GM12878 (cell line): ENCODE measurements around the gene SERINC5. TPM values are rescaled to one million over a fixed set of nuclear protein-coding genes. Genes with fewer than 3 reads are reported as not detected.
A peak's percentile ranks its signal among the peaks of the same experiment; 100 is the strongest.

ENCODE experiments used
- ATAC-seq: fragments of 200-7000 bp; cut with Tn5 transposase; 3 replicates; pipeline ENCODE4 v1.9.1; 2020; ENCODE audit warnings: mild to moderate bottlenecking, moderate library complexity
- BruUV-seq: library from RNA; stranded (reverse); fragments of 400-500 nt; replicated peaks from 2 replicates; lab custom pipeline; 2021; lab: Mats Ljungman, UMichigan
- CTCF ChIA-PET: fragments of 300-600 bp; sonication (Branson Sonifier 250); formaldehyde crosslinking; extraction: SDS; loops from one replicate; lab custom pipeline; 2021; ENCODE audit warnings: inconsistent platforms; lab: Yijun Ruan, JAX
- POLR2A ChIA-PET: fragments of 350-600 bp; formaldehyde crosslinking; extraction: SDS; loops from one replicate; lab custom pipeline; 2021; ENCODE audit warnings: inconsistent platforms; lab: Charles Lee
- RAD21 ChIA-PET: fragments of 300-600 bp; sonication (Branson Sonifier 250); formaldehyde crosslinking; loops from one replicate; lab custom pipeline; 2023; ENCODE audit warnings: antibody characterized with exemption; ENCODE audit not compliant: unreplicated experiment; lab: Charles Lee
- SMC1A ChIA-PET: fragments of 300-600 bp; sonication (Branson Sonifier 250); formaldehyde crosslinking; loops from one replicate; lab custom pipeline; 2023; ENCODE audit not compliant: unreplicated experiment, uncharacterized antibody; lab: Charles Lee
- DNase-seq: peaks from one replicate; pipeline ENCODE4 v3.0.0-alpha.2; 2011; ENCODE audit warnings: low read depth, low spot score
- FAIRE-seq: peaks from 3 replicates; lab custom pipeline; 2011; peaks lifted over from hg19 to GRCh38; lab: Jason Lieb, UNC
- H2AFZ ChIP-seq: 2 replicates; pipeline ENCODE4 v1.6.0; 2011; ENCODE audit warnings: low read depth, low read length, control low read depth; ENCODE audit not compliant: control insufficient read depth
- H3K27ac ChIP-seq: 2 replicates; pipeline ENCODE4 v1.5.1; 2011; ENCODE audit warnings: control low read depth; ENCODE audit not compliant: control insufficient read depth, insufficient read depth
- H3K27me3 ChIP-seq, 2 experiments: replicated peaks in 1 of 2; 2 replicates each; pipeline versions ENCODE4 v1.6.0 to v1.6.1; 2011; ENCODE audit warnings: low read length in 1 of 2; ENCODE audit not compliant: control insufficient read depth in 2 of 2, insufficient read depth in 2 of 2
- H3K36me3 ChIP-seq, 2 experiments: 2 replicates each; pipeline ENCODE4 v1.5.1; 2011; ENCODE audit warnings: low read length in 1 of 2; ENCODE audit not compliant: control insufficient read depth in 2 of 2, insufficient read depth in 2 of 2
- H3K4me1 ChIP-seq: 2 replicates; pipeline ENCODE4 v1.6.1; 2011; ENCODE audit warnings: mild to moderate bottlenecking, low read length, moderate library complexity, mixed read lengths; ENCODE audit not compliant: control insufficient read depth, insufficient read depth
- H3K4me2 ChIP-seq: 2 replicates; pipeline ENCODE4 v1.6.0; 2011; ENCODE audit warnings: control low read depth; ENCODE audit not compliant: control insufficient read depth, insufficient read depth
- H3K4me3 ChIP-seq: fragments of 200-600 bp; sonication (generic); 2 replicates; pipeline ENCODE4 v1.5.1; 2016
- H3K79me2 ChIP-seq: 2 replicates; pipeline ENCODE4 v1.6.0; 2011; ENCODE audit warnings: low read length; ENCODE audit not compliant: control insufficient read depth, insufficient read depth
- H3K9ac ChIP-seq: 2 replicates; pipeline ENCODE4 v1.8.0; 2011; ENCODE audit warnings: low read length, control low read depth, mixed read lengths; ENCODE audit not compliant: control insufficient read depth, insufficient read depth
- H3K9me3 ChIP-seq: replicated peaks from 3 replicates; pipeline ENCODE4 v1.5.1; 2011; ENCODE audit warnings: mild to moderate bottlenecking, low read length; ENCODE audit not compliant: control insufficient read depth, insufficient read depth
- H4K20me1 ChIP-seq: 2 replicates; pipeline ENCODE4 v1.6.0; 2011; ENCODE audit not compliant: control insufficient read depth, insufficient read depth
- ATF2 ChIP-seq: IDR thresholded peaks from 2 replicates; pipeline ENCODE4 v1.6.1; 2012; ENCODE audit warnings: low read length, inconsistent platforms
- ATF7 ChIP-seq: fragments of 450-650 bp; IDR thresholded peaks from 2 replicates; pipeline ENCODE4 v1.6.1; 2016; ENCODE audit warnings: low read depth, mild to moderate bottlenecking
- BACH1 ChIP-seq: fragments of 450-650 bp; IDR thresholded peaks from 2 replicates; pipeline ENCODE4 v1.6.1; 2017; ENCODE audit warnings: mild to moderate bottlenecking, borderline replicate concordance
- CBX3 ChIP-seq: fragments of 200-600 bp; sonication (generic); IDR thresholded peaks from 2 replicates; pipeline ENCODE4 v1.6.1; 2016; ENCODE audit warnings: low read depth, borderline replicate concordance
- FOS ChIP-seq: IDR thresholded peaks from 3 replicates; pipeline ENCODE4 v1.6.1; 2011; ENCODE audit warnings: borderline replicate concordance; ENCODE audit not compliant: insufficient read length; ENCODE audit errors: extremely low read depth
- GABPA ChIP-seq: IDR thresholded peaks from 2 replicates; pipeline ENCODE4 v1.6.1; 2014; ENCODE audit warnings: antibody characterized with exemption, low read depth, mild to moderate bottlenecking, inconsistent platforms
- HDAC6 ChIP-seq: fragments of 200-600 bp; sonication (generic); IDR thresholded peaks from one replicate; pipeline ENCODE4 v1.8.0; 2017; ENCODE audit warnings: antibody characterized with exemption; ENCODE audit not compliant: unreplicated experiment
- MYB ChIP-seq: fragments of 150-350 bp; IDR thresholded peaks from 2 replicates; pipeline ENCODE4 v1.6.1; 2014; ENCODE audit warnings: mild to moderate bottlenecking, low read depth, low read length, borderline replicate concordance
- NR2F1 ChIP-seq: fragments of 450-650 bp; conservative IDR thresholded peaks from 2 replicates; pipeline ENCODE4 v1.6.1; 2017; ENCODE audit warnings: mild to moderate bottlenecking
- SP1 ChIP-seq: IDR thresholded peaks from one replicate; pipeline ENCODE4 v1.6.1; 2011; ENCODE audit warnings: low read depth, low read length
- STAT3 ChIP-seq: IDR thresholded peaks from 2 replicates; pipeline ENCODE4 v1.6.1; 2011; ENCODE audit warnings: low read depth, low read length, improper control_type of control experiment
- TBL1XR1 ChIP-seq: IDR thresholded peaks from 2 replicates; pipeline ENCODE4 v1.6.1; 2012; ENCODE audit warnings: low read depth, low read length, improper control_type of control experiment
- ZBTB40 ChIP-seq: fragments of 450-650 bp; IDR thresholded peaks from 2 replicates; pipeline ENCODE4 v1.6.1; 2016; ENCODE audit warnings: mild to moderate bottlenecking, moderate library complexity, borderline replicate concordance
- ZNF207 ChIP-seq: fragments of 450-650 bp; IDR thresholded peaks from 2 replicates; pipeline ENCODE4 v1.6.1; 2014; ENCODE audit warnings: antibody characterized with exemption, mild to moderate bottlenecking, borderline replicate concordance
- WGBS: methylation state at CpG from one replicate; pipeline ENCODE4 v1.1.6; 2016; ENCODE audit warnings: low lambda C conversion rate; ENCODE audit not compliant: insufficient replicate concordance, insufficient coverage; ENCODE audit errors: missing lambda C conversion rate; 5-methylcytosine and 5-hydroxymethylcytosine counted together
- in situ Hi-C: fragments of 300-500 bp; cut with MboI; formaldehyde crosslinking; loops from 9 replicates; pipeline ENCODE4 v1.14.3; 2018; ENCODE audit warnings: mixed read lengths
- intact Hi-C: fragments of 100-400 bp; cut with micrococcal nuclease; formaldehyde crosslinking; loops from one replicate; pipeline ENCODE4 v1.14.2; 2022; ENCODE audit not compliant: unreplicated experiment
- polyA plus RNA-seq, 11 experiments: library from polyadenylated mRNA; depleted of rRNA in 4 of 11; unstranded in 6 of 11; stranded (reverse) in 5 of 11; fragments of >200 nt; fragmentation: Nextera tagmentation in 4 of 11; fragmentation: Illumina TruSeq in 1 of 11; extraction: Ambion mirVana in 4 of 11; extraction: Trizol in 1 of 11; gene quantifications; 1 replicate in 1 of 11; 2 replicates in 10 of 11; pipeline versions ENCODE4 v1.2.1 to v1.2.3, GENCODE V29; 2011 to 2016; ENCODE audit warnings: inconsistent platforms in 2 of 11, missing spikeins in 2 of 11, low read depth in 1 of 11
- total RNA-seq, 4 experiments: library from RNA; depleted of rRNA in 3 of 4; stranded (reverse); fragments of >200 nt in 3 of 4; fragmentation: Illumina TruSeq in 1 of 4; extraction: Trizol in 1 of 4; gene quantifications; 2 replicates each; pipeline versions ENCODE4 v1.2.1 to v1.2.3, GENCODE V29; 2013 to 2021
- TF ChIP-seq, protein P1 (sequence below): fragments of 450-650 bp; IDR thresholded peaks from 2 replicates; pipeline ENCODE4 v1.6.1; 2016; ENCODE audit warnings: mild to moderate bottlenecking

The SERINC5 gene
- total and polyA plus RNA-seq, 10 of the 15 experiments (the other 5 are each of a cell fraction or from before 2014, with no cell fraction given), result 0.66 to 7.0 (median 2.8) TPM

DNA sequence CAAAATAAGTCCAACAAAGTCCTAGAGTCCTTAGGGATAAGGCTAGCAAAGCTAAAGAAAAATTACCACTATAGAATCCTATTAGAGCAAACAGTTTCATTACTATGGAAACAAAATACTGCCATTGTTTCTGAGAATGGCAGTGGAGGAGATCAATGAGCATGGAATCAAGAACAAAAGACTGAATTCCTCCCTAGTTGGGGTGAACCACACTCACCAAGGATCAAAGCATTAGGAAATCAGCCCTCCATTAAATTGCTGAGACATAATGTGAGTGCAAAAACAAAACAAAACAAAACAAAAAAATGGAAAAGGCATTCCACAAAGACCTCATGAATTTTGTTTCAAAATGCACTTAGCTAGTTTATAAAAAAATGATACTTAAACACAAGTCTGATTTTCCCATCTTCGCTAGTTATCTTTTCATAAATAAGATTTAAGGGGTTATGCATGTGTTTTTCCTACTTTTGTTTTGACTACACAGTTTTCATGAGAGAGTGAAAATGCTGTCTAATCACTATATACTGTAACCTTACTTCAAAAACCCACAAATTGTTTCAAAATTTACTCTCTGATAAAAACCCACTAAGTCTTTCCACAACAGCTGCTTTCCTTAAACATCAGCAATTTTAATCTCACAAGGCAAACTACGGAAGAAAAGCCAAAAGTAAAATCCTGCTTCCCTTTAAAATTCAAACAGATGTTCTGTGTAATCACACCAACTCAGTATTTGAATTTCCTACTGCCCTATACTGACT, 9.7 kb downstream of the SERINC5 start:
- no peaks in the 10 kb centered on the region for H4K20me1 ChIP-seq
- 42% methylated on average over 2 of the region's 2 CpGs for WGBS
- no peak overlapping the region for H3K9ac ChIP-seq
- ChIA-PET SMC1A (interaction anchor here (0.6 to 6.2 kb wide), 20 partner anchors 8 to 155 kb away, joined by 3 to 70 read pairs (median 5); partner anchors contain the start of gene SERINC5), CTCF (interaction anchor here (0.7 to 2.1 kb wide), 8 partner anchors 9 to 162 kb away, joined by 3 to 11 read pairs (median 4); partner anchors contain the start of gene SERINC5), RAD21 (interaction anchor here (0.7 to 4.8 kb wide), 14 partner anchors 7 to 590 kb away, joined by 3 to 48 read pairs (median 4); partner anchors contain the start of gene SERINC5), POLR2A (interaction anchor here (0.5 to 7.1 kb wide), 10 partner anchors 8 to 167 kb away, joined by 3 to 93 read pairs (median 4); partner anchors contain the start of gene SERINC5)
- H3K27ac ChIP-seq, result no peak overlapping the region; the same call in 1 of the 2 replicates
- no peak overlapping the region for H3K4me3 ChIP-seq
- FAIRE-seq, result no peak
- peaks cover 19% of the 10 kb centered on the region for H3K9me3 ChIP-seq
- H3K27me3 ChIP-seq, result no peaks in the 10 kb centered on the region
- no peak overlapping the region; the same call in 1 of the 2 replicates for H2AFZ ChIP-seq
- peaks cover 26% of the 10 kb centered on the region for H3K4me1 ChIP-seq
- H3K4me2 ChIP-seq, result peak overlapping the region; percentile 12; the same call in 1 of the 2 replicates
- DNase-seq, result no peak
- BruUV-seq, result TSS peak; percentile 43
- in situ Hi-C loops (no loop called here), intact Hi-C loops (no loop called here)
- H3K36me3 ChIP-seq, result no peaks in the 10 kb centered on the region
- peak; percentile 25 for ATAC-seq
- H3K79me2 ChIP-seq, result no peaks in the 10 kb centered on the region; the same call in none of the 2 replicates
- TF ChIP-seq MYB, result no peak
- no peak for TF ChIP-seq NR2F1
- no peak for TF ChIP-seq TBL1XR1
- no peak for TF ChIP-seq GABPA
- TF ChIP-seq STAT3, result no peak
- TF ChIP-seq HDAC6, result no peak
- TF ChIP-seq CBX3, result no peak
- TF ChIP-seq ZNF207, result no peak
- TF ChIP-seq FOS, result no peak
- TF ChIP-seq, protein P1, sequence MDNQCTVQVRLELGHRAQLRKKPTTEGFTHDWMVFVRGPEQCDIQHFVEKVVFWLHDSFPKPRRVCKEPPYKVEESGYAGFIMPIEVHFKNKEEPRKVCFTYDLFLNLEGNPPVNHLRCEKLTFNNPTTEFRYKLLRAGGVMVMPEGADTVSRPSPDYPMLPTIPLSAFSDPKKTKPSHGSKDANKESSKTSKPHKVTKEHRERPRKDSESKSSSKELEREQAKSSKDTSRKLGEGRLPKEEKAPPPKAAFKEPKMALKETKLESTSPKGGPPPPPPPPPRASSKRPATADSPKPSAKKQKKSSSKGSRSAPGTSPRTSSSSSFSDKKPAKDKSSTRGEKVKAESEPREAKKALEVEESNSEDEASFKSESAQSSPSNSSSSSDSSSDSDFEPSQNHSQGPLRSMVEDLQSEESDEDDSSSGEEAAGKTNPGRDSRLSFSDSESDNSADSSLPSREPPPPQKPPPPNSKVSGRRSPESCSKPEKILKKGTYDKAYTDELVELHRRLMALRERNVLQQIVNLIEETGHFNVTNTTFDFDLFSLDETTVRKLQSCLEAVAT, result no peak
- TF ChIP-seq BACH1, result no peak
- TF ChIP-seq ATF7, result peak; percentile 22; the same call in 1 of the 2 replicates
- TF ChIP-seq ZBTB40, result no peak
- no peak for TF ChIP-seq ATF2
- TF ChIP-seq SP1, result no peak
